ENCODE data around the gene RGSL1.

Gene RGSL1

GRCh38 chr1:182588500-182589396 is 138.8 kb downstream of the RGSL1 start, which contains the start of gene RNASEL:
Gene RNASEL (minus strand): TSS chr1:182589256. CDS start chr1:182586806, 2,450 bp downstream.
- DNase-seq (ENCODE audit: low read depth): peak; percentile 27

- DNase-seq (ENCODE audit: low read depth): no peak
These were observed 139.6 kb downstream of the RGSL1 start for GRCh38 chr1:182589520-182589919.

GRCh38 chr1:182589931-182590330 is 140.0 kb downstream of the RGSL1 start:
- DNase-seq (ENCODE audit: low read depth): no peak

GRCh38 chr1:182595641-182596240 is 145.8 kb downstream of the RGSL1 start:
- DNase-seq (ENCODE audit: low read depth): peak; percentile 39

- no peak for DNase-seq (ENCODE audit: low read depth)
These were observed 147.0 kb downstream of the RGSL1 start for GRCh38 chr1:182596934-182597333.

- no peak for DNase-seq (ENCODE audit: low read depth)
These were observed 148.3 kb downstream of the RGSL1 start for GRCh38 chr1:182598296-182598695.

- no peak for DNase-seq (ENCODE audit: low read depth)
These were observed 149.4 kb downstream of the RGSL1 start for GRCh38 chr1:182599339-182599738.

GRCh38 chr1:182600036-182600713 is 150.2 kb downstream of the RGSL1 start:
- DNase-seq (ENCODE audit: low read depth): no peak

GRCh38 chr1:182600745-182601415 is 150.9 kb downstream of the RGSL1 start:
- DNase-seq (ENCODE audit: low read depth): no peak

GRCh38 chr1:182601416-182601786 is 151.5 kb downstream of the RGSL1 start:
- DNase-seq (ENCODE audit: low read depth): peak; percentile 61

GRCh38 chr1:182601913-182602312 is 152.0 kb downstream of the RGSL1 start:
- no peak for DNase-seq (ENCODE audit: low read depth)

GRCh38 chr1:182602935-182603645 is 153.1 kb downstream of the RGSL1 start:
- no peak for DNase-seq (ENCODE audit: low read depth)

- DNase-seq (ENCODE audit: low read depth): no peak
These were observed 153.8 kb downstream of the RGSL1 start for GRCh38 chr1:182603646-182604174.

GRCh38 chr1:182604175-182605164 is 154.5 kb downstream of the RGSL1 start, which contains the start of gene RGS16:
Gene RGS16 (minus strand): TSS chr1:182604389. CDS start chr1:182604259, 130 bp downstream.
- peak; percentile 73 for DNase-seq (ENCODE audit: low read depth)

GRCh38 chr1:182607566-182607965 is 157.6 kb downstream of the RGSL1 start:
- DNase-seq (ENCODE audit: low read depth): no peak

- DNase-seq (ENCODE audit: low read depth): no peak
These were observed 158.3 kb downstream of the RGSL1 start for GRCh38 chr1:182608236-182608635.

- DNase-seq (ENCODE audit: low read depth): no peak
These were observed 159.1 kb downstream of the RGSL1 start for GRCh38 chr1:182608845-182609610.
